DOHH2 (cell line): Measurements from ENCODE around the gene RAD51C.

Experiments used
- H3F3A ChIP-seq: fragments of 200-600 bp; sonication (generic), shearing (Covaris generic); 2 replicates; pipeline ENCODE4 v1.6.0; 2016; ENCODE audit warnings: antibody characterized with exemption, mild to moderate bottlenecking; ENCODE audit not compliant: control insufficient read depth, insufficient read depth
- H3K27ac ChIP-seq: fragments of 200-600 bp; sonication (generic); 2 replicates; pipeline ENCODE4 v1.5.1; 2014; ENCODE audit warnings: low read depth, mild to moderate bottlenecking, low read length, moderate library complexity
- H3K27me3 ChIP-seq: fragments of 200-600 bp; sonication (generic); 2 replicates; pipeline ENCODE4 v1.6.1; 2014; ENCODE audit warnings: mild to moderate bottlenecking, low read length, mixed read lengths; ENCODE audit not compliant: control insufficient read depth
- H3K36me3 ChIP-seq: fragments of 200-600 bp; sonication (generic); 2 replicates; pipeline ENCODE4 v1.6.1; 2014; ENCODE audit warnings: mild to moderate bottlenecking, low read length, moderate library complexity, mixed read lengths; ENCODE audit not compliant: control insufficient read depth
- H3K4me1 ChIP-seq: fragments of 200-600 bp; sonication (generic); 2 replicates; pipeline ENCODE4 v1.6.1; 2014; ENCODE audit warnings: mild to moderate bottlenecking, low read length, mixed read lengths; ENCODE audit not compliant: control insufficient read depth
- H3K4me2 ChIP-seq: fragments of 200-600 bp; sonication (generic); 2 replicates; pipeline ENCODE4 v1.6.0; 2014; ENCODE audit warnings: mild to moderate bottlenecking, low read length, moderate library complexity
- H3K4me3 ChIP-seq: fragments of 200-600 bp; sonication (generic); 2 replicates; pipeline ENCODE4 v1.5.1; 2014; ENCODE audit warnings: mild to moderate bottlenecking, low read length, mixed read lengths
- H3K79me2 ChIP-seq: fragments of 200-600 bp; sonication (generic); 2 replicates; pipeline ENCODE4 v1.6.1; 2014; ENCODE audit warnings: mild to moderate bottlenecking, low read length, mixed read lengths; ENCODE audit not compliant: control insufficient read depth
- H3K9me2 ChIP-seq: fragments of 200-600 bp; sonication (generic); replicated peaks from 2 replicates; pipeline ENCODE4 v1.6.1; 2014; ENCODE audit warnings: mild to moderate bottlenecking, low read length, mixed read lengths; ENCODE audit not compliant: control insufficient read depth
- H3K9me3 ChIP-seq: fragments of 200-600 bp; sonication (generic); 2 replicates; pipeline ENCODE4 v1.6.1; 2014; ENCODE audit warnings: antibody characterized with exemption, low read length, mixed read lengths; ENCODE audit not compliant: control insufficient read depth, insufficient read depth
- H4K20me1 ChIP-seq: fragments of 200-600 bp; sonication (generic); 2 replicates; pipeline ENCODE4 v1.6.0; 2014; ENCODE audit warnings: low read depth, mild to moderate bottlenecking, antibody characterized with exemption, low read length, moderate library complexity; ENCODE audit not compliant: control insufficient read depth, insufficient read depth
- CTCF ChIP-seq: fragments of 200-600 bp; sonication (generic); IDR thresholded peaks from one replicate; pipeline ENCODE4 v1.5.1; 2014; ENCODE audit warnings: antibody characterized with exemption, mild to moderate bottlenecking, low read depth, low read length; ENCODE audit not compliant: poor library complexity, severe bottlenecking
- EZH2phosphoT487 ChIP-seq: fragments of 200-600 bp; sonication (generic); IDR thresholded peaks from 2 replicates; pipeline ENCODE4 v1.6.1; 2017; ENCODE audit warnings: borderline replicate concordance, mild to moderate bottlenecking, antibody characterized with exemption, low read length, moderate library complexity, mixed read lengths

RAD51C gene

GRCh38 chr17:58755577-58756245 lies 63.3 kb downstream of the RAD51C start, which contains the start of gene PPM1E:
Gene PPM1E (plus strand): TSS chr17:58755854.
- Histone ChIP-seq H3K9me3 (no peaks in the 10 kb centered on the region), H3F3A (peaks cover 14% of the 10 kb centered on the region), H3K27ac (peak within 1 kb of the TSS; percentile 74), H4K20me1 (peaks cover 4% of the 10 kb centered on the region; the same call in 1 of the 2 replicates), H3K79me2 (peaks cover 50% of the 10 kb centered on the region), H3K4me2 (peak within 1 kb of the TSS; percentile 66), H3K36me3 (peaks cover 41% of the 10 kb centered on the region), H3K9me2 (no peaks in the 10 kb centered on the region), H3K27me3 (no peaks in the 10 kb centered on the region), H3K4me3 (peak within 1 kb of the TSS; percentile 85), H3K4me1 (peaks cover 37% of the 10 kb centered on the region)
- TF ChIP-seq CTCF (no peak), EZH2phosphoT487 (no peak)

GRCh38 chr17:58756246-58757161 lies 64.1 kb downstream of the RAD51C start:
- Histone ChIP-seq H3K36me3 (peaks cover 49% of the 10 kb centered on the region), H4K20me1 (peaks cover 4% of the 10 kb centered on the region; the same call in 1 of the 2 replicates), H3K4me1 (peaks cover 43% of the 10 kb centered on the region), H3K27me3 (no peaks in the 10 kb centered on the region), H3K9me2 (no peaks in the 10 kb centered on the region), H3F3A (peaks cover 14% of the 10 kb centered on the region), H3K79me2 (peaks cover 58% of the 10 kb centered on the region), H3K9me3 (no peaks in the 10 kb centered on the region), H3K4me2 (peak overlapping the region; percentile 66), H3K4me3 (peak overlapping the region; percentile 85), H3K27ac (peak overlapping the region; percentile 74)
- TF ChIP-seq EZH2phosphoT487 (no peak), CTCF (no peak)

- Histone ChIP-seq H3F3A (peaks cover 14% of the 10 kb centered on the region), H3K27ac (peak overlapping the region; percentile 74), H3K4me3 (peak overlapping the region; percentile 85), H3K9me2 (no peaks in the 10 kb centered on the region), H3K36me3 (peaks cover 56% of the 10 kb centered on the region), H4K20me1 (peaks cover 4% of the 10 kb centered on the region; the same call in 1 of the 2 replicates), H3K9me3 (no peaks in the 10 kb centered on the region), H3K27me3 (no peaks in the 10 kb centered on the region), H3K4me2 (peak overlapping the region; percentile 66), H3K4me1 (peaks cover 47% of the 10 kb centered on the region), H3K79me2 (peaks cover 64% of the 10 kb centered on the region)
- no peak for TF ChIP-seq EZH2phosphoT487
- TF ChIP-seq CTCF: no peak
Measured at GRCh38 chr17:58757162-58757613, 64.8 kb downstream of the RAD51C start.
